HL-60/S4 (cell line): ENCODE results near the gene NME3.
"Not testable (repeated sequence)": the region's sequence is repeated elsewhere in the genome, so short reads cannot be mapped to it uniquely, and the experiment has no call there.

Source experiments
- in situ Hi-C: fragments of 300-500 bp; cut with MboI; formaldehyde crosslinking; loops from 2 replicates; pipeline ENCODE4 v1.14.3; 2022; ENCODE audit warnings: low sequenced_read_pairs

Gene NME3

GRCh38 chr16:1754204-1754603 is 17.1 kb downstream of the NME3 start:
- in situ Hi-C loops, result no loop called here

GRCh38 chr16:1752853-1753252 is 18.5 kb downstream of the NME3 start:
- in situ Hi-C loops, result no loop called here

DNA sequence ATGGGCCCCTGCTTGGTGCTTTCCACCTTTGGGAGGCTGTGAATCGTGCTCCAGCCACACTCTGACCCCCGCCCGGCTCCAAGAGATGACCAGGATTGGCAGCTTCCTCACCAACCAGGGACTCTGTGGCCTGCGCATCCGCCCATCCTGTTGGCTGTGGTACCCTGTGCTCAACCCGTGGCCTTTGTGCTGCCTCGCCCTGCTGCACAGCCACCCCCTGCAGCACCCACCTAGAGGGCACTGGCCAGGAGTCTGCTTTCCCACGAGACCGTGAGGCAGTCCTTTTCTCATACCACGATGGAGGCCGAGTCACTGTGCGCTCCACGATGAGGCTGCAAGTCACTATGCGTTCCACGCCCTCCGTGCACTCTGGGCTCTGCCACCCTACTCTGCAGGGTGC is 19.4 kb downstream of the NME3 start:
- in situ Hi-C loops, result no loop called here

DNA sequence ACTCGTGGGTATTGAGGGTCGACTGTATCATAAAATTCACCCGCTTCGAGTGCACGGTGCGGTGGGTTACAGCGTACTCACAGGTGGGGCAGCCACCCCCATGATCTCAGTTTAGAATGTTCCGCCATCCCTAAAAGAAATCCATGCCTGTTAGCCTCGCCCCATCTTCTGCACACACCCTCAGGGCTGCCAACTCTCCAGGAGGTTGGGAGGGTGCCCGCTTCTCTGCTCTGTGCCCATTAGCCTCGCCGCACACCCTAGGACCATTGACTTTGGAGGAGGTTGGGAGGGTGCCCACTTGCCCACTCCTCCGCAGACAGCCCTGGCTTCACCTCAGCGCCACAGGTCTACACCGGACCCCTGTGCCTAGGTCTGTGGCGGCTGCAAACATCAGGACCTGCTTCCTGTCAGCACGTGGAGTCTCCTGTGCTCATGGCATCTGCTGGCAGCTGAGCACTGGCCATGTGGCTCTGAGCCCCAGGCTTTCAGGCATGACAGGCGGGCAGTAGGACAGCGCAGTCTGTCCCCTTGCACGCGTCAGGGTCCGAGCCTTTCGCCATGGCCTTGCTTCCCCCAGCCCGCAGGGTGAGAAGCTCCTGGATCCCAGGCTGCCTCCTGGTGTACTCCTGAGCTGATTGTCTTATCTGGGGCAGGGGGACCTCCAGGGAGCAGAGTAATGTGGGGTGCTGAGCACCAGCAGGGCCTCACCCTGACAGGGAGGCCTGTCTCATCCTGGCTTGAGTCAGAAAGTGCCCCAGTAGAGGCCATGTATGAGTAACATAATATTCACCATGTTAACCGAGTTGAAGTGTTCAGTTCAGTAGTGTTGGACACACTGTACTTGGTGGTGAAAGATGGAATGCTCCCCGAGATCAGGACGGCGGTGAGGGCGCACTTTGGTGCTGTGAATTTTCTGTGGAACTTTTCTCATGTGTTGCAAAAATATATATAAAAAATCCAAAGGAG is 21.9 kb downstream of the NME3 start:
- in situ Hi-C loops, result no loop called here

GRCh38 chr16:1747934-1748333 is 23.4 kb downstream of the NME3 start:
- in situ Hi-C loops, result no loop called here

DNA sequence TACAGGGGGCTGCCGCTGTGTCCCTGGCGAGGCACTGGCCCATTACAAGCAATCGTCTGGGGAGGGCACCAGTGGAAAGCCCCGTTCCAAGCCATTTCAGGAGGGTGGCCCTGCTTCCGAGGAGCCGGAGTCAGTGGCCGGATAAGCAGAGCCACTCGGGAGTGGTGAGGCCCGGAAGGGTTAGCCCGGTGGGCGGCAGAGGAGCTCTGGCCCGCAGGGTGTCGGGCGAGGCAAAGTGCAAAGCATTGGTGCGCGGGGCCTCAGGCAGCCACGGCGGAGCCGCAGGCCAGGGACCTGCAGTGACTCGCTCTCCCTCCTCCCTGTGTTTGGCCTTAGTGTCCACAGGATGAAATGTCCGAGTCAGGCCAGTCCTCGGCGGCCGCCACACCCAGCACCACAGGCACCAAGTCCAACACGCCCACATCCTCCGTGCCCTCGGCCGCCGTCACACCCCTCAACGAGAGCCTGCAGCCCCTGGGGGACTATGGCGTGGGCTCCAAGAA is 24.6 kb downstream of the NME3 start:
- in situ Hi-C loops, result no loop called here

- in situ Hi-C loops, result no loop called here
Observed at GRCh38 chr16:1745900-1746692, 25.2 kb downstream of the NME3 start.

GRCh38 chr16:1745181-1745899 is 26.0 kb downstream of the NME3 start:
- in situ Hi-C loops, result no loop called here

DNA sequence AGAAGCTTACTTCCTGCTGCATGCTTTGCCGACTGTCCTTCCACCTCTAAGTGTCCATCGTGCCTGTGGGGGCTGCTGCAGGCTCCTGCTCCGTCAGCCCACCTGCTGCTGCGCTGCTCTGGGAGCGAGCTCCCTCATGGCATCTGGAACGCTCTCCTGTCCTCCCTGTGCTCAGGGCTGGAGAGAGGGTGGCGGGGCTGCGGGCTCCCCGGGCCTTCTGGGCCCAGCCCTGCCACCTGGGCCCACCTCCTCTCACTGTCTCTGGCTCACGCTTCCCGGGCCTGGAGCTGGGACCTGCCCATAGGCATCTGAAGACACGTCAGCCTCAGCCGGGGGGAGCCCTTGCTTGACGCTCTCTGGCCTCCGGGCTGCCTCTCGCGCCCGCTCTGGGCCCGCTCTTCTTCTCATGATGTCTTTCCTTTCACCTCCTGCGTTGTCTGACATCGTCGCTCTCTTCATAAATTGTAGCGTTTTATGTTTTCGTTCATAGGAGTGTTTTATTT is 27.0 kb downstream of the NME3 start:
- in situ Hi-C loops, result no loop called here

- in situ Hi-C loops, result no loop called here
Observed at GRCh38 chr16:1743376-1744337, 27.7 kb downstream of the NME3 start.

GRCh38 chr16:1741553-1742165 is 29.7 kb downstream of the NME3 start:
- in situ Hi-C loops, result no loop called here

DNA sequence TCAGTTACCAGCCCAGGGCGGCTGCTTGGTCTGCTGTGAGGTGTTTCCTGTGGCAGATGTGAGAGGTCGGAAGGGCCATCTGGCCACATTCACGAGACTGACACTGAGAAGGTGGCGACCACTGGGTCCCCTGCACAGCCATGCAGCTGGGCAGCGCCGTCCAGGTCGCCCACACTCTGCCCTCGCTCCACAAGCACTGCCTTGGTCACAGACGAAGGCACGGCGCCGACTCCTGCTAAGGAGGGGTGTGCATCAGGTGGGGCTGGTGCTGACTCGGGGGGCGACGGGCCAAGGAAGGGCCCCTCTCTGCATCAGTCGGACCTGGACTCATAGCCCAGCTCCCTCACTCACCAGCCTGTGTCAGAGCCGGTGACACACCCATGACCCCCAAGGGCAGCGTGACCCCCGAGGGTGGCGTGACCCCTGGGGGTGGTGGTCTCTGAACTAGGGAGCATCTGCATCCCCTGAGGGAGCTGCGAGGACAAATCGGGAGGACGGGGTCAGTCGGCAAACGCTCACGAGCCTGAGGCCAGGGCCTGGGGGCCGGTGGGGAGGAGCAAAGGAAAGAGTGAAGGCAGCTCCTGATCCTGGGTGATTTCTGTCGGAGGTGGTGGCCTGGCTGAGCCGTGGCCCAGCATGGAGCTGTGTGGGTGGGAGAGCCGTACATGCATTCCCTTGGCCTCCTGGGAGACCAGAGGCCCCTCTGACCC is 30.4 kb downstream of the NME3 start:
- in situ Hi-C loops, result no loop called here

- in situ Hi-C loops, result no loop called here
Observed at GRCh38 chr16:1740234-1740633, 31.1 kb downstream of the NME3 start.

GRCh38 chr16:1734816-1735215 is 36.5 kb downstream of the NME3 start:
- in situ Hi-C loops, result no loop called here

GRCh38 chr16:1734123-1734522 is 37.2 kb downstream of the NME3 start:
- in situ Hi-C loops, result no loop called here

- in situ Hi-C loops, result not testable (repeated sequence)
Observed at GRCh38 chr16:1732551-1732987, 38.8 kb downstream of the NME3 start.

DNA sequence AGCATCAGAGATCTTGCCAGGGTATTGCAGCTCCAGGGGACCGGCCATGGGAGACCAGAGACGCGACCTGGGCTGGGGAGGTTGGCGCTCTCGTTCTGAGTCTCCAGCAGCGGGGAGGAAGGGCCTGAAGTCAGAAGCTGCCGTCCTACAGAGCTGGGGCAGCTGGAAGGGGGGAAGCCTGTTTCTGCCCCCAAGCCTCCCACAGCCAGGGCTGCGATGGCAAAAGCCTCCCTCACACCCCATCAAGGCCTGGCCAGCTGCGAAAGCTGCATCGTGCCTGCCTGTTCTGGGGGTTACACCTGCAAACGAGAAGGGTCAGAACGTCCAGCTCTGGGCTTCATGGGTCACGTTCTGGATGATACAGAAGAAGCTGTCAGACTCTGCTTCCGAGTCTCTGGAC is 39.3 kb downstream of the NME3 start:
- in situ Hi-C loops, result no loop called here

GRCh38 chr16:1731603-1732002 is 39.7 kb downstream of the NME3 start:
- in situ Hi-C loops, result no loop called here

DNA sequence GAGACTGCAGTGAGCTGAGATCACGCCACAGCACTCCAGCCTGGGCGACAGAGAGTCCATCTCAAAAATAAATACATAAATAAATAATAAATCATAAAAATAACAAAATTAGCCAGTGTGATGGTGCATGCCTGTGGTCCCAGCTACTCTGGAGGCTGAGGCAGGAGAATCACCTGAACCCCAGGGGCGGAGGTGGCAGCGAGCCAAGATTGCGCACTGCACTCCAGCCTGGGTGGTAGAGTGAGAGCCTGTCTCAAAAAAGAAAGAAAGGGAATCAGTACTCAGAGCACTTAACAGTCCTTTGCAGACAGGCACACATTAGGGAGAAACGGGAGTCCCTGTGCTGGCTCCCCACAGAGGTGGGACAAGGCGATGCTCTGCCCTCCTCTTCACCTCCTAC is 40.3 kb downstream of the NME3 start:
- in situ Hi-C loops, result no loop called here
